ENCODE measurements around the gene FANK1. TPM values are rescaled to one million over a fixed set of nuclear protein-coding genes. Genes with fewer than 3 reads are reported as not detected.

FANK1 gene
- total RNA-seq, 4 donors from 2014 or later, result 0.24 to 0.61 (median 0.42) TPM; not detected in 1

GRCh38 chr10:125878957-125879835, 17.2 kb upstream of the FANK1 start:
- in situ Hi-C loops (cut with MboI; ENCODE audit: low sequenced_read_pairs in 4 of 4), result no loop called here
- ATAC-seq (no peak), DNase-seq (no peak)
- no peak overlapping the region for H3K4me3 ChIP-seq
- no peak overlapping the region for H3K27ac ChIP-seq
- no peaks in the 10 kb centered on the region for H3K4me1 ChIP-seq
- no peak for TF ChIP-seq CTCF (IDR thresholded peaks at IDR 0.05 in 4 of 5, conservative IDR thresholded peaks at IDR 0.05 in 1 of 5)
- TF ChIP-seq POLR2A (IDR thresholded peaks at IDR 0.05), result no peak
- H3K27me3 ChIP-seq, result no peaks in the 10 kb centered on the region
- peaks cover 6 to 41% of the 10 kb centered on the region in 2 donors for H3K36me3 ChIP-seq
- H3K9me3 ChIP-seq, result no peaks in the 10 kb centered on the region
- intact Hi-C loops (cut with DNase I; ENCODE audit: low total_unique reads), result no loop called here

- TF ChIP-seq POLR2A (IDR thresholded peaks at IDR 0.05) (no peak), CTCF (IDR thresholded peaks at IDR 0.05 in 4 of 5, conservative IDR thresholded peaks at IDR 0.05 in 1 of 5) (no peak)
- Histone ChIP-seq H3K36me3 (peaks cover 6 to 32% of the 10 kb centered on the region in 2 donors), H3K4me3 (no peak overlapping the region), H3K4me1 (peaks cover 4% of the 10 kb centered on the region in 2 donors), H3K9me3 (no peaks in the 10 kb centered on the region), H3K27me3 (no peaks in the 10 kb centered on the region), H3K27ac (no peak overlapping the region)
- no peak for ATAC-seq
- intact Hi-C loops (cut with DNase I; ENCODE audit: low total_unique reads) (no loop called here), in situ Hi-C loops (cut with MboI; ENCODE audit: low sequenced_read_pairs in 4 of 4) (no loop called here)
- no peak for DNase-seq
Observed at GRCh38 chr10:125880719-125881118, 15.6 kb upstream of the FANK1 start.

GRCh38 chr10:125881192-125881591, 15.2 kb upstream of the FANK1 start, which contains the start of gene DHX32:
Gene DHX32 (minus strand): TSS chr10:125881292. CDS start chr10:125880824, 468 bp downstream.
- H3K27me3 ChIP-seq, result no peaks in the 10 kb centered on the region
- intact Hi-C loops (cut with DNase I; ENCODE audit: low total_unique reads), result no loop called here
- no peaks in the 10 kb centered on the region for H3K9me3 ChIP-seq
- H3K4me1 ChIP-seq, result peaks cover 4% of the 10 kb centered on the region in 2 donors
- DNase-seq, result no peak
- TF ChIP-seq POLR2A (IDR thresholded peaks at IDR 0.05) (no peak), CTCF (IDR thresholded peaks at IDR 0.05 in 4 of 5, conservative IDR thresholded peaks at IDR 0.05 in 1 of 5) (no peak)
- in situ Hi-C loops (cut with MboI; ENCODE audit: low sequenced_read_pairs in 4 of 4), result no loop called here
- H3K4me3 ChIP-seq, result no peak within 1 kb of the TSS
- H3K36me3 ChIP-seq, result peaks cover 4 to 27% of the 10 kb centered on the region in 2 donors
- no peak for ATAC-seq
- no peak within 1 kb of the TSS for H3K27ac ChIP-seq

- H3K27me3 ChIP-seq, result no peaks in the 10 kb centered on the region
- no peak overlapping the region for H3K27ac ChIP-seq
- intact Hi-C loops (cut with DNase I; ENCODE audit: low total_unique reads) (no loop called here), in situ Hi-C loops (cut with MboI; ENCODE audit: low sequenced_read_pairs in 4 of 4) (no loop called here)
- DNase-seq (no peak), ATAC-seq (no peak)
- H3K36me3 ChIP-seq, result peaks cover 0 to 14% of the 10 kb centered on the region in 2 donors
- TF ChIP-seq CTCF (IDR thresholded peaks at IDR 0.05 in 4 of 5, conservative IDR thresholded peaks at IDR 0.05 in 1 of 5) (no peak), POLR2A (IDR thresholded peaks at IDR 0.05) (no peak)
- no peak overlapping the region for H3K4me3 ChIP-seq
- H3K9me3 ChIP-seq, result no peaks in the 10 kb centered on the region
- H3K4me1 ChIP-seq, result peaks cover 4% of the 10 kb centered on the region in 2 donors
Observed at GRCh38 chr10:125882596-125882995, 13.8 kb upstream of the FANK1 start.
